GM12874 (cell line): Measurements from ENCODE around the gene FKBP8.

Experiments
- TF ChIP-seq, protein P1 (sequence below): IDR thresholded peaks from 2 replicates; pipeline ENCODE4 v1.5.1; 2011; ENCODE audit warnings: low read depth, mild to moderate bottlenecking, control low read depth, low read length, moderate library complexity; ENCODE audit not compliant: insufficient read depth

Gene FKBP8

DNA sequence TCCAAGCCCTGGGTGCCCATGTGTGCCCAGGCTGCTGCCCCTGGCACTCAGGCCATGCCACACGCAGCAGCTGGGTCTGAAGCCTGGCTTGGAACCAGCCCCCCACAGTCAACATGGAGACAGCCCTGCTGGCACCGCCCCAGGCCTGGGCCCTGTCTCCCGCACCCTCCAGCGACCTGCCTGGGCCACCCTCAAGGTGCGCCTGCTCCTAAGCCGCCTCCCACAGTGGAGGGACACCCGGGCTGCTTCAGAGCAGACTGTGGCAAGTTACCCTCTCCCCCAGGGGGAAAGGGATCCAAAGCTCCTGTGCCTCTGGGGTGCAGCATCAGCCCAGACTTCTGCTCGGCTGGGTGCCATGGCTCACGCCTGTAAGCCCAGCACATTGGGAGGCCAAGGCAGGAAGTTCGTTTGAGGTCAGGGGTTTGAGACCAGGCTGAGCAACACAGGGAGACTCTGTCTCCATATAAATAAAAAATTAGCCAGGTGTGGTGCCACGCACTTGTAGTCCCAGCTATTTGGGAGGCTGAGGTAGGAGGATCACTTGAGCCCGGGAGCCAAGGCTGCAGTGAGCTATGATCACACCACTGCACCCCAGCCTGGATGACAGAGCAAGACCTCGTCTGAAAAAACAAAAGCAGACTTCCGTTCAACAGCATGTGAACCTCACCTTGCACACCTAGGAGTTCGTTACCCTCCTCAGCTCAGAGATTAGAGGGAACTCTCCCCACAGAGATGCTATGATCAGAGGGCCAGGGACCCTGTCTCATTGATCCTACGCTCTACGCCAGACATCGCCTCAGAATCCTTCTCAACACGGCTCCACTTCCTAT lies 37.1 kb downstream of the FKBP8 start:
- TF ChIP-seq, protein P1, sequence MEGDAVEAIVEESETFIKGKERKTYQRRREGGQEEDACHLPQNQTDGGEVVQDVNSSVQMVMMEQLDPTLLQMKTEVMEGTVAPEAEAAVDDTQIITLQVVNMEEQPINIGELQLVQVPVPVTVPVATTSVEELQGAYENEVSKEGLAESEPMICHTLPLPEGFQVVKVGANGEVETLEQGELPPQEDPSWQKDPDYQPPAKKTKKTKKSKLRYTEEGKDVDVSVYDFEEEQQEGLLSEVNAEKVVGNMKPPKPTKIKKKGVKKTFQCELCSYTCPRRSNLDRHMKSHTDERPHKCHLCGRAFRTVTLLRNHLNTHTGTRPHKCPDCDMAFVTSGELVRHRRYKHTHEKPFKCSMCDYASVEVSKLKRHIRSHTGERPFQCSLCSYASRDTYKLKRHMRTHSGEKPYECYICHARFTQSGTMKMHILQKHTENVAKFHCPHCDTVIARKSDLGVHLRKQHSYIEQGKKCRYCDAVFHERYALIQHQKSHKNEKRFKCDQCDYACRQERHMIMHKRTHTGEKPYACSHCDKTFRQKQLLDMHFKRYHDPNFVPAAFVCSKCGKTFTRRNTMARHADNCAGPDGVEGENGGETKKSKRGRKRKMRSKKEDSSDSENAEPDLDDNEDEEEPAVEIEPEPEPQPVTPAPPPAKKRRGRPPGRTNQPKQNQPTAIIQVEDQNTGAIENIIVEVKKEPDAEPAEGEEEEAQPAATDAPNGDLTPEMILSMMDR = no peak

DNA sequence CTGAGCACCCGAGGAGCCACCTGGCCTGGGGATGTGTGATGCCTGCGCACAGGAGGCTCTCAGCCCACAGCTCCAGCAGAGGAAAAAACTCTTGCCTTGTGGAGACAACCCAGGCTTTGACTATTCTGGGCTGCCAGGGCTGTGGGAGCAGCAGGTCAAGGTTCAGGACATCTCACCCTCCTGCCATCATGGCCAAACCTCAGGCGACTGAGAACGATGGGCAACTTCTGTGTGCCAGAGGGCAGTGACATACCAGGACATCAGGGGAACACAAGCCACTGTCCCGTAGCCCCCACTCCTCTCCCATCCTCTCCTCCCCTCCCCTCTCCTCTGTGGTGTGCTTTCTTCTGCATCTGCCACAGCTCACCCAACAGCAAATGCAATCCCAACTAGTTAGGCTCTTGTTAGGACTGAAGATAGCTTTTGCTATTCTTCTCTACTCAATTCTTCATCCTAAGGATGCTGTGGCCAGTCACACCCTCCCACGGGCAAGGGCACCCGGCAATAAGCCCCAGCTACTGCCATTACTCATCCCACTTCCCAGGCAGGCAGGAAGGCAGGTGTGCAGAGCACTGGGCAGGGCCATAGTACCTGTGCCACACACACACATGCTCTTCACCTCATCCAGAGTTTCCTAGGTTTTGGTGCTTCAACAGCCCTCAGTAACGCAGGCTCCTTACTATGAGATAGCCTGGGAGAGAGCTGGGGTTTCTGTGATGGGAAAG lies 38.3 kb downstream of the FKBP8 start:
- TF ChIP-seq, protein P1 = no peak

DNA sequence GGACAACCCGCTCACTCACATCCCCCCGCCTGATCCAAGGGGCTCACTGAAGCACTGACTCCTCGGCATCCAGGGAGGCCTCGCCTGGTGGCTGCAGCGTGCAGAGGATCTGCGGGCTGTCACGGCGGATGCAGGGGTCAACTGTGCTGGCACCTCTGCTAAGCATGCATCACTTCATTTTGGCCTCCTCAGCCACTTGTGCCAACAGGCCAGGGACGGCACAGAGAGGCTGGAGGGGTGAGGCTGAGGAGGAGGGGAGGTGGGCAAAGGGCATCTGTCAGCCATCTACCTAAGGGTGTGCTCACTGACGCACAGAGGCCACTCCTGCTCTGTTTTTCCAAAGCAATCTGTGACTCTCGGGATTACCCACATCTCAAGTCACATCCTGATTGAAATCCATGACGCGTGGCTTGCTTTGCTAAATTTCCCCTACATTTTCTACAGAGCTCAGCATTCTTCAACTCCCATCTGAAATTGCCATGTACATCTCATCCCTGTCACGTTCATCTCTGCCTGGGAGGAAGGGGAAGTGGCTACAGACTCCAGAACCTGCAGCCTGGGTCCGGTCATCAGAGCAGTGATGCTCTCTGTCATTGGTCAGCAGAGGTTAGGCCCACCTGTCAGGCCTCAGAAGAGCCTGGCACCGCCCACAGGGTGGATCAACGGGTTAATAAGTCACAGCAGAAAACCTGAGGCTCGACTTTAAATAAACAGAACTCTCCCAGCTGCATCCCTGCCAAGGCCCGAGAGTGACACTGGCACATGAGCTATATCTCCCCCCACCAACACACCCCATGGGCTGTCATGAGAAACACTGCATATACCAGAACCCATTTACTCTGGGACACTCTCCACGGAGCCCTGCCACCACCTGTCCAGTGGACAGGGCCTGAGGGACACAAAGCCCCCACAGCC lies 39.1 kb downstream of the FKBP8 start:
- TF ChIP-seq, protein P1 = no peak

DNA sequence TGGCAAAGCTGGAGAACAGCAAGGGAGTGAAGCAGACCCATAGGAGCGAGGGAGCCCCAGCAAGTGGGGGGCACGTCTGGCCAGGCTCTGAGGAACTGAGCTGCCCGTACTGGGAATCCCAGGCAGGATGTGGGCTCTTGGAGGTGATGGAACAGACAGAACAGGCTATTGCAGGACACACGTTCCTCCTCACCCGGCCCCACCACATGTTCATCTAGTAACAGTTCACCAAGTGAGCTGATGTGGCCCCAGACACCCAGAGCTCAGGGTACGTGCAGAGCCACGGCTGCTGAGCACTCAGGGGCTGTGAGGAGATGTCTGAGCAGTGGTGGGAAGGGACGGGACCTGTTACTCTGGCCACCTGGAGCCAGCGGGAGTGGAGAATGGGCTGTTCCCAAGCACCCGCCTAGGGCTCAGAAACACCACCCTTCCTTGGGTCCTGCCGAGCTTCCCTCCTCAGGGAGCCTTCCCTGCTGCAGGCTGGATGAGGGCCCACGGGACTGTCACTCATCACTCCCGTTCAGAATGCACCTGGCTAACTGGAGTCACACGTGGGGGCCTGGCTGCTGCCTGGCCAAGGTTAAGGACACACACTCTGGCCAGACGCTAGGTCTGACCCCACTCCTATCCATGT lies 39.9 kb downstream of the FKBP8 start:
- TF ChIP-seq, protein P1 = no peak

DNA sequence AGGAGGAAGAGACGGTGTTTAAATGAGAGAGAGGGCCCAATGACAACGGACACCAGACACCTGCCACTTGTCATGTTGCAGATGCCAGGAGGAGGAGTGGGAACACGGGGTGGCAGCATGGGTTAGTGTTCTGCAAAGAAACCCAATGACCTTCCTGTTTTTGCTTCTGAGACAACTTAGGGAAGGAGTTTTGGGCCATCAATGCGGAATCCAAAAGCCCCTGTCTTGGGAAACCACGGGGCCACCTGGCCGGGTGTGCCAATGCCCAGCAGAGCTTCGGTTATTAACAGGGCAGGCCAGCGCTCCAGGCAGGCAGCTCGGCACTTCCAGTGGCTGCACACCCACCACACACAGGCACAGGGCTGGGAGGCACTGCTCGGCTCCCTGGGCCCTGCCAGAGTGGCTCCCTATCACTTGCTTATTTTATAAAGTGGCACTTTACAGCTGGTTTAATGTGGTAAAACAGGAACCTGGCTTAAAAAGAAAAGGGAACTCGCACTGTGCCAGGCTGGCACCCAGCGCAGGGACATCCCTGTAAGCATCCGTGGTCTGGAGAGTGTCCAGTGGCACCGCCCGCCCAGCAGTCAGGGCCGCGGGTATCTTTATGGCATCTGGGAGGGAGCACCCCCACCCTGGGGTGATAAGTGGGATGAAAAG lies 40.6 kb downstream of the FKBP8 start:
- TF ChIP-seq, protein P1 = no peak

DNA sequence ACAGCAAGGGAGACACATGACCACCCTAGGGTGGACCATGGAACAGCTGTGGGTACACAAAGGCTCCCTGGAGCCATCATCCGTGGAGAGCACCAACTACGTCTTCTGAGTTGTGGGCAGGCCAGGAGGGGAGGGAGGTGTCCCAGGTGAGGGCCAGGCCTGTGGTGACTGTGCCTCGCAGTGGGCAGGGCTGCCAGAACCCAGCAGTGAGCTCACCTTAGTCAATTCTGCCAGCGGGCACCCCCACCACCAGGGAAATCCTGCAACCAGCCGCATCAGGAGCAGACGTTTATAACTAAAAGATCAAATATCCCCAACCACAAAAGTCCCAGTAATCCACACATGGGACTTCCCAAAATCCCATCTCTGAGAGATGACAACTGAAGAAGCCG lies 41.1 kb downstream of the FKBP8 start:
- TF ChIP-seq, protein P1 = no peak
